H1 (cell line): Measurements from ENCODE around the gene HS3ST1. TPM values are rescaled to one million over a fixed set of nuclear protein-coding genes. Genes with fewer than 3 reads are reported as not detected.

Experiments used
- CHD1 ChIP-seq: IDR thresholded peaks from 2 replicates; pipeline ENCODE4 v1.6.1; 2012; ENCODE audit warnings: low read depth, low read length, improper control_type of control experiment
- CHD7 ChIP-seq: fragments of 300-600 bp; sonication (generic); IDR thresholded peaks from 2 replicates; pipeline ENCODE4 v1.7.1; 2012; ENCODE audit warnings: low read length, moderate library complexity, mild to moderate bottlenecking, inconsistent platforms; ENCODE audit not compliant: insufficient replicate concordance
- JUND ChIP-seq: IDR thresholded peaks from 2 replicates; pipeline ENCODE4 v1.6.1; 2011; ENCODE audit warnings: mild to moderate bottlenecking, improper control_type of control experiment, low read length
- KDM1A ChIP-seq: fragments of 200-600, 300-600 bp; sonication (generic); IDR thresholded peaks from 2 replicates; pipeline ENCODE4 v1.7.1; 2016; ENCODE audit warnings: mild to moderate bottlenecking, low read length, borderline replicate concordance
- KDM5A ChIP-seq: fragments of 200-600 bp; IDR thresholded peaks from 2 replicates; pipeline ENCODE4 v1.7.1; 2012; ENCODE audit warnings: mild to moderate bottlenecking, low read length, inconsistent platforms, mixed read lengths
- MAFK ChIP-seq: IDR thresholded peaks from 2 replicates; pipeline ENCODE4 v1.6.1; 2012; ENCODE audit warnings: low read depth, mild to moderate bottlenecking, improper control_type of control experiment, low read length
- NANOG ChIP-seq: IDR thresholded peaks from 2 replicates; pipeline ENCODE4 v1.6.1; 2011; ENCODE audit warnings: low read length, low read depth, mild to moderate bottlenecking, inconsistent platforms; ENCODE audit not compliant: insufficient read depth, poor library complexity, severe bottlenecking
- TCF12 ChIP-seq: IDR thresholded peaks from 2 replicates; pipeline ENCODE4 v1.6.1; 2011; ENCODE audit warnings: low read depth, mild to moderate bottlenecking, low read length
- TEAD4 ChIP-seq: IDR thresholded peaks from 2 replicates; pipeline ENCODE4 v1.6.1; 2012; ENCODE audit warnings: low read depth, low read length, inconsistent platforms, mixed read lengths
- polyA plus RNA-seq, 7 experiments: library from polyadenylated mRNA; depleted of rRNA in 3 of 7; stranded (reverse) in 5 of 7; unstranded in 2 of 7; fragments of >200 nt in 5 of 7; fragments of 200-250 nt in 2 of 7; gene quantifications; 1 replicate in 5 of 7; 2 replicates in 1 of 7; 4 replicates in 1 of 7; pipeline versions ENCODE4 v1.2.1 to v1.2.3, GENCODE V29; 2011 to 2013; ENCODE audit warnings: missing spikeins in 2 of 7, mixed read lengths in 2 of 7
- total RNA-seq: library from RNA; stranded (reverse); fragmentation: NEBNext Ultra II Directional; extraction: Animal tissue kit (Norgen Biotek cat#: 25700); gene quantifications from 2 replicates; pipeline ENCODE4 v1.2.1, GENCODE V29; 2021
- TF ChIP-seq, protein P1 (sequence below): IDR thresholded peaks from 2 replicates; pipeline ENCODE4 v1.6.1; 2011; ENCODE audit warnings: low read length, improper control_type of control experiment
- TF ChIP-seq, protein P2 (sequence below): IDR thresholded peaks from 2 replicates; pipeline ENCODE4 v1.6.1; 2012; ENCODE audit warnings: inconsistent platforms

The HS3ST1 gene
- total and polyA plus RNA-seq, 2 of the 8 experiments (the other 6 are each of a cell fraction or from before 2014, with no cell fraction given) = 0.50 to 1.5 TPM

DNA sequence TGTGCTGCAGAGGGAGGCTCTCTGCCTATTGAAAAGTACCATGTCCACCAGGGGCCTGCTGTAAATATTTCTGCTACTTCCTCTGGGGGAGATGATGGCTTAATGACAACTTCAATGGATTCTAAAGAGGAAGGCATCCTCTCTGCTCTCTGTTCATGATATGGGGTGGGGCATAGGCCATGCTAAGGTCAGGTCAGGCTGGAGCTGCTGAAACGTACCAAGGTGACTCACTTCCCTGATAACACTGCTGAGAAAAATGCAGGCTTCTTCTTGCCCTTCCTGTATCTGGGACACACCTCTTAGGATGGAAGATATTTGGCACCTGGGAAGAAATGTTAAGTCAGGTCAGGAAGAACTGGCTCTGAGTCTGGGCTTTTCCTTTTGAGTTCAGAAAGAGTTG lies 31.5 kb downstream of the HS3ST1 start (continued):
- TF ChIP-seq CHD7 (no peak), MAFK (no peak), KDM1A (no peak), NANOG (no peak), JUND (no peak), TEAD4 (no peak), CHD1 (no peak), KDM5A (no peak), TCF12 (no peak)
- TF ChIP-seq, protein P1, sequence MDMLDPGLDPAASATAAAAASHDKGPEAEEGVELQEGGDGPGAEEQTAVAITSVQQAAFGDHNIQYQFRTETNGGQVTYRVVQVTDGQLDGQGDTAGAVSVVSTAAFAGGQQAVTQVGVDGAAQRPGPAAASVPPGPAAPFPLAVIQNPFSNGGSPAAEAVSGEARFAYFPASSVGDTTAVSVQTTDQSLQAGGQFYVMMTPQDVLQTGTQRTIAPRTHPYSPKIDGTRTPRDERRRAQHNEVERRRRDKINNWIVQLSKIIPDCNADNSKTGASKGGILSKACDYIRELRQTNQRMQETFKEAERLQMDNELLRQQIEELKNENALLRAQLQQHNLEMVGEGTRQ = no peak
- TF ChIP-seq, protein P2, sequence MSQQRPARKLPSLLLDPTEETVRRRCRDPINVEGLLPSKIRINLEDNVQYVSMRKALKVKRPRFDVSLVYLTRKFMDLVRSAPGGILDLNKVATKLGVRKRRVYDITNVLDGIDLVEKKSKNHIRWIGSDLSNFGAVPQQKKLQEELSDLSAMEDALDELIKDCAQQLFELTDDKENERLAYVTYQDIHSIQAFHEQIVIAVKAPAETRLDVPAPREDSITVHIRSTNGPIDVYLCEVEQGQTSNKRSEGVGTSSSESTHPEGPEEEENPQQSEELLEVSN = no peak
